Panc1 (cell line): ENCODE measurements around the gene STK4. TPM values are rescaled to one million over a fixed set of nuclear protein-coding genes. Genes with fewer than 3 reads are reported as not detected.

Experiments used
- ATAC-seq: fragments of 200-7000 bp; cut with Tn5 transposase; 2 replicates; pipeline ENCODE4 v1.9.1; 2020; ENCODE audit warnings: mild to moderate bottlenecking, moderate library complexity
- BruUV-seq: library from RNA; stranded (reverse); fragments of 400-500 nt; replicated peaks from 2 replicates; lab custom pipeline; 2021; lab: Mats Ljungman, UMichigan
- CTCF ChIA-PET: fragments of 300-600 bp; sonication (Branson Sonifier 250); formaldehyde crosslinking; loops from one replicate; lab custom pipeline; 2022; ENCODE audit warnings: antibody characterized with exemption; lab: Charles Lee
- POLR2A ChIA-PET: fragments of 300-600 bp; sonication (Branson Sonifier 250); formaldehyde crosslinking; loops from one replicate; lab custom pipeline; 2022; ENCODE audit warnings: antibody characterized with exemption; lab: Charles Lee
- DNase-seq: peaks from one replicate; pipeline ENCODE4 v3.0.0-alpha.2; 2010; ENCODE audit warnings: low read depth, low spot score
- H3K27ac ChIP-seq: 2 replicates; pipeline ENCODE4 v1.5.1; 2011; ENCODE audit warnings: mild to moderate bottlenecking, low read length, inconsistent platforms
- H3K27me3 ChIP-seq: fragments of 200-500 bp; sonication (Bioruptor generic); 2 replicates; pipeline ENCODE4 v1.6.0; 2014; ENCODE audit warnings: low read length, inconsistent platforms; ENCODE audit not compliant: control insufficient read depth, insufficient read depth
- H3K36me3 ChIP-seq: fragments of 200-500 bp; sonication (Bioruptor generic); 2 replicates; pipeline ENCODE4 v1.5.1; 2014; ENCODE audit warnings: inconsistent platforms, mild to moderate bottlenecking, low read length, moderate library complexity; ENCODE audit not compliant: control insufficient read depth, insufficient read depth
- H3K4me1 ChIP-seq: 2 replicates; pipeline ENCODE4 v1.5.1; 2011; ENCODE audit warnings: inconsistent platforms, mild to moderate bottlenecking, low read length, moderate library complexity; ENCODE audit not compliant: control insufficient read depth, insufficient read depth
- H3K4me3 ChIP-seq, 2 experiments: 2 replicates each; pipeline ENCODE4 v1.5.1; 2011 to 2012; ENCODE audit warnings: low read depth in 2 of 2, low read length in 2 of 2, mild to moderate bottlenecking in 2 of 2, inconsistent platforms in 1 of 2, moderate library complexity in 1 of 2
- H3K9me3 ChIP-seq: fragments of 200-500 bp; sonication (Bioruptor generic); 2 replicates; pipeline ENCODE4 v1.5.1; 2014; ENCODE audit warnings: low read depth, mild to moderate bottlenecking, inconsistent platforms, low read length, moderate library complexity; ENCODE audit not compliant: control insufficient read depth, insufficient read depth
- POLR2AphosphoS5 ChIP-seq: IDR thresholded peaks from 2 replicates; pipeline ENCODE4 v1.6.1; 2012; ENCODE audit warnings: mild to moderate bottlenecking, low read depth, low read length, moderate library complexity
- SIN3A ChIP-seq: IDR thresholded peaks from 2 replicates; pipeline ENCODE4 v1.6.1; 2012; ENCODE audit warnings: low read depth, mild to moderate bottlenecking, low read length, moderate library complexity, borderline replicate concordance; ENCODE audit not compliant: insufficient read depth
- TCF7L2 ChIP-seq: IDR thresholded peaks from 2 replicates; pipeline ENCODE4 v1.6.1; 2011; ENCODE audit warnings: mild to moderate bottlenecking, low read depth, low read length, inconsistent platforms
- in situ Hi-C: cut with HindIII; loops from 2 replicates; pipeline ENCODE4 v1.10.0; 2016; ENCODE audit warnings: low sequenced_read_pairs, low pct_unique_long_range_greater_than_20kb
- intact Hi-C: fragments of 100-400 bp; cut with micrococcal nuclease; formaldehyde crosslinking; loops from one replicate; pipeline ENCODE4 v1.10.0; 2022; ENCODE audit not compliant: unreplicated experiment
- total RNA-seq: library from RNA; stranded (reverse); gene quantifications from one replicate; pipeline ENCODE4 v1.2.1, GENCODE V29; 2021; ENCODE audit not compliant: unreplicated experiment
- TF ChIP-seq, protein P1 (sequence below): fragments of 450-650 bp; IDR thresholded peaks from 2 replicates; pipeline ENCODE4 v1.5.1; 2017; ENCODE audit warnings: mild to moderate bottlenecking
- TF ChIP-seq, protein P2 (sequence below), 2 experiments: IDR thresholded peaks; 2 replicates each; pipeline ENCODE4 v1.6.1; 2011 to 2012; ENCODE audit warnings: low read depth in 2 of 2, control low read depth in 1 of 2, low read length in 1 of 2, mild to moderate bottlenecking in 1 of 2, moderate library complexity in 1 of 2; ENCODE audit not compliant: insufficient read depth in 1 of 2

The STK4 gene
- total RNA-seq, 1 experiment from 2014 or later, result 50.2 TPM

DNA sequence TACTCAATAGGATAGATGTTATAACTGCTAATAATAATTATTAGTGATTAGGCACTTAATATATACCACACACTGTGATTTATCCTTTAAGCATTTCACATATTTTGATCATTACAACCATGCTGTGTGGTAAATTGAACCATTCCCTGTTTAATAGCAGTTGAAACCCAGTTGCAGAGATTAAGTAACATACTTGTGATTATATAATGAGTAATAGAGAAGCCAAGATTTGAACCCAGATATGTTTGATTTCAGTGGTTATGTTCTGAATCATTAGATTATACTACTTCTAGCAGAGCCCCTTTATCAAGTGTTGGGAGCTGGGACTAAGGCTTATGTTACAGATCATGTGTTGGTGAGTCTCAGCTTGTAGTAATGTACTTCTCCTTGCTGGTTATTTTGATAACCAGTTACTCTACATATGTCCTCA lies 44.1 kb downstream of the STK4 start:
- no peak for DNase-seq
- Histone ChIP-seq H3K36me3 (peaks cover 2% of the 10 kb centered on the region; the same call in 1 of the 2 replicates), H3K4me1 (0 out of 2 replicates have a peak, but pooled peaks cover 3% of the 10 kb centered on the region), H3K27ac (no peak overlapping the region), H3K27me3 (no peaks in the 10 kb centered on the region), H3K9me3 (no peaks in the 10 kb centered on the region), H3K4me3 (no peak overlapping the region)
- ChIA-PET CTCF (interaction anchor here (1.0 to 3.3 kb wide), 5 partner anchors 11 to 281 kb away, joined by 3 to 19 read pairs (median 3); no protein-coding TSS in a partner anchor), POLR2A (no interaction called here)
- peak; percentile 63 for ATAC-seq
- in situ Hi-C loops, result no loop called here
- TF ChIP-seq SIN3A (no peak), TCF7L2 (no peak), POLR2AphosphoS5 (no peak)
- TF ChIP-seq, protein P1, sequence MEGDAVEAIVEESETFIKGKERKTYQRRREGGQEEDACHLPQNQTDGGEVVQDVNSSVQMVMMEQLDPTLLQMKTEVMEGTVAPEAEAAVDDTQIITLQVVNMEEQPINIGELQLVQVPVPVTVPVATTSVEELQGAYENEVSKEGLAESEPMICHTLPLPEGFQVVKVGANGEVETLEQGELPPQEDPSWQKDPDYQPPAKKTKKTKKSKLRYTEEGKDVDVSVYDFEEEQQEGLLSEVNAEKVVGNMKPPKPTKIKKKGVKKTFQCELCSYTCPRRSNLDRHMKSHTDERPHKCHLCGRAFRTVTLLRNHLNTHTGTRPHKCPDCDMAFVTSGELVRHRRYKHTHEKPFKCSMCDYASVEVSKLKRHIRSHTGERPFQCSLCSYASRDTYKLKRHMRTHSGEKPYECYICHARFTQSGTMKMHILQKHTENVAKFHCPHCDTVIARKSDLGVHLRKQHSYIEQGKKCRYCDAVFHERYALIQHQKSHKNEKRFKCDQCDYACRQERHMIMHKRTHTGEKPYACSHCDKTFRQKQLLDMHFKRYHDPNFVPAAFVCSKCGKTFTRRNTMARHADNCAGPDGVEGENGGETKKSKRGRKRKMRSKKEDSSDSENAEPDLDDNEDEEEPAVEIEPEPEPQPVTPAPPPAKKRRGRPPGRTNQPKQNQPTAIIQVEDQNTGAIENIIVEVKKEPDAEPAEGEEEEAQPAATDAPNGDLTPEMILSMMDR, result no peak
- TF ChIP-seq, protein P2, sequence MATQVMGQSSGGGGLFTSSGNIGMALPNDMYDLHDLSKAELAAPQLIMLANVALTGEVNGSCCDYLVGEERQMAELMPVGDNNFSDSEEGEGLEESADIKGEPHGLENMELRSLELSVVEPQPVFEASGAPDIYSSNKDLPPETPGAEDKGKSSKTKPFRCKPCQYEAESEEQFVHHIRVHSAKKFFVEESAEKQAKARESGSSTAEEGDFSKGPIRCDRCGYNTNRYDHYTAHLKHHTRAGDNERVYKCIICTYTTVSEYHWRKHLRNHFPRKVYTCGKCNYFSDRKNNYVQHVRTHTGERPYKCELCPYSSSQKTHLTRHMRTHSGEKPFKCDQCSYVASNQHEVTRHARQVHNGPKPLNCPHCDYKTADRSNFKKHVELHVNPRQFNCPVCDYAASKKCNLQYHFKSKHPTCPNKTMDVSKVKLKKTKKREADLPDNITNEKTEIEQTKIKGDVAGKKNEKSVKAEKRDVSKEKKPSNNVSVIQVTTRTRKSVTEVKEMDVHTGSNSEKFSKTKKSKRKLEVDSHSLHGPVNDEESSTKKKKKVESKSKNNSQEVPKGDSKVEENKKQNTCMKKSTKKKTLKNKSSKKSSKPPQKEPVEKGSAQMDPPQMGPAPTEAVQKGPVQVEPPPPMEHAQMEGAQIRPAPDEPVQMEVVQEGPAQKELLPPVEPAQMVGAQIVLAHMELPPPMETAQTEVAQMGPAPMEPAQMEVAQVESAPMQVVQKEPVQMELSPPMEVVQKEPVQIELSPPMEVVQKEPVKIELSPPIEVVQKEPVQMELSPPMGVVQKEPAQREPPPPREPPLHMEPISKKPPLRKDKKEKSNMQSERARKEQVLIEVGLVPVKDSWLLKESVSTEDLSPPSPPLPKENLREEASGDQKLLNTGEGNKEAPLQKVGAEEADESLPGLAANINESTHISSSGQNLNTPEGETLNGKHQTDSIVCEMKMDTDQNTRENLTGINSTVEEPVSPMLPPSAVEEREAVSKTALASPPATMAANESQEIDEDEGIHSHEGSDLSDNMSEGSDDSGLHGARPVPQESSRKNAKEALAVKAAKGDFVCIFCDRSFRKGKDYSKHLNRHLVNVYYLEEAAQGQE (IDR thresholded peaks at IDR 0.05; ENCODE audit: insufficient read depth in 1 of 2, low read depth in 2 of 2, low read length in 1 of 2), result no peak
- intact Hi-C loops, result loop anchor here (10.0 kb wide), 1 partner anchor 84 kb away; no protein-coding TSS in a partner anchor
- BruUV-seq, result no TSS peak

DNA sequence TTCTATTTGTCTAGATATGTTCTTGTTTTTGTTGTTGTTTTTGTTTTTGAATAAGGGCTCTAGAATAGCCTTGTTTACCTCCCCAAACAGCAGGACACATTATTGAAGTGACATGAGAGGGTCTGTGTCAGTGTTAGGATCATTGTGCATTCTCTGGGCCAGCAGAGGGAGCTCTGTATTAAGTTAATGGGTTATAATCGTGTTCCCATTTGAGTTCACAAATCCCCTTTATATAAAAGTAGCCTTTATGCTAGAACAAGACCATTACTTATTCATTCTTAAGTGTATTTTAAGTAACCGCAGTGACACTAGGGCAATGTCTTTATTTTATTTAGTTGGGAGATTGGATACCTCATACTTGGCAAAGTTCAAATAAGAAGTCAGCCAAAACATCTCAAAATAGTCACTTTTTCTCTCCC lies 44.8 kb downstream of the STK4 start:
- ChIA-PET CTCF (interaction anchor here (0.7 to 3.3 kb wide), 9 partner anchors 11 to 977 kb away, joined by 3 to 19 read pairs (median 4); no protein-coding TSS in a partner anchor), POLR2A (no interaction called here)
- intact Hi-C loops (loop anchor here (10.0 kb wide), 1 partner anchor 84 kb away; no protein-coding TSS in a partner anchor), in situ Hi-C loops (no loop called here)
- no peaks in the 10 kb centered on the region for H3K27me3 ChIP-seq
- no TSS peak for BruUV-seq
- H3K9me3 ChIP-seq, result no peaks in the 10 kb centered on the region
- peaks cover 2% of the 10 kb centered on the region; the same call in 1 of the 2 replicates for H3K36me3 ChIP-seq
- 0 out of 2 replicates have a peak, but pooled peaks cover 3% of the 10 kb centered on the region for H3K4me1 ChIP-seq
- H3K4me3 ChIP-seq, result no peak overlapping the region
- ATAC-seq (peak; percentile 92), DNase-seq (peak; percentile 38)
- TF ChIP-seq, protein P1, result peak; percentile 79; the same call in 1 of the 2 replicates
- TF ChIP-seq, protein P2 (IDR thresholded peaks at IDR 0.05; ENCODE audit: insufficient read depth in 1 of 2, low read depth in 2 of 2, low read length in 1 of 2), result no peak
- no peak overlapping the region for H3K27ac ChIP-seq
